HCT116 (cell line): ENCODE data around the gene THOC6. TPM values are rescaled to one million over a fixed set of nuclear protein-coding genes. Genes with fewer than 3 reads are reported as not detected.

Experiments used
- ATAC-seq: fragments of 200-7000 bp; cut with Tn5 transposase; 2 replicates; pipeline ENCODE4 v1.9.1; 2020; ENCODE audit warnings: mild to moderate bottlenecking, moderate library complexity
- BruUV-seq: library from RNA; stranded (reverse); fragments of 400-500 nt; replicated peaks from 2 replicates; lab custom pipeline; 2021; lab: Mats Ljungman, UMichigan
- CTCF ChIA-PET: fragments of 300-600 bp; sonication (Branson Sonifier 250); formaldehyde crosslinking; loops from one replicate; lab custom pipeline; 2021; ENCODE audit warnings: antibody characterized with exemption; lab: Charles Lee
- POLR2A ChIA-PET: fragments of 300-600, 350-600 bp; sonication (Branson Sonifier 250); formaldehyde crosslinking; loops from one replicate; lab custom pipeline; 2021; ENCODE audit warnings: antibody characterized with exemption; lab: Charles Lee
- RAD21 ChIA-PET, 2 experiments: fragments of 300-600 bp; sonication (Branson Sonifier 250); formaldehyde crosslinking; loops; one replicate each; lab custom pipeline; 2023; ENCODE audit warnings: low total read pairs in 2 of 2; ENCODE audit not compliant: uncharacterized antibody in 2 of 2, unreplicated experiment in 2 of 2, low non-redundant PET in 1 of 2; lab: Charles Lee
- DNase-seq: peaks from one replicate; pipeline ENCODE4 v3.0.0-alpha.2; 2010; ENCODE audit warnings: low read depth, low spot score
- H2AFZ ChIP-seq: fragments of 200-600 bp; shearing (Covaris generic), sonication (generic); 2 replicates; pipeline ENCODE4 v1.6.1; 2017; ENCODE audit warnings: low read depth, mixed run types, mixed read lengths, antibody characterized with exemption, low read length; ENCODE audit not compliant: poor library complexity, severe bottlenecking
- H3K27ac ChIP-seq: 2 replicates; pipeline ENCODE4 v1.5.1; 2012; ENCODE audit warnings: low read depth, low read length
- H3K27me3 ChIP-seq: fragments of 200-600 bp; sonication (generic); 2 replicates; pipeline ENCODE4 v1.6.1; 2016; ENCODE audit warnings: mixed run types, low read length, mixed read lengths; ENCODE audit not compliant: insufficient read depth
- H3K36me3 ChIP-seq, 2 experiments: fragments of 200-500 bp in 1 of 2; fragments of 200-600 bp in 1 of 2; sonication (Bioruptor generic) in 1 of 2; sonication (generic) in 1 of 2; 2 replicates each; pipeline versions ENCODE4 v1.5.1 to v1.6.1; 2014 to 2016; ENCODE audit warnings: low read length in 2 of 2, inconsistent platforms in 1 of 2, mixed read lengths in 1 of 2, mixed run types in 1 of 2; ENCODE audit not compliant: insufficient read depth in 2 of 2, control insufficient read depth in 1 of 2
- H3K4me1 ChIP-seq, 2 experiments: fragments of 200-600 bp in 1 of 2; sonication (generic) in 1 of 2; 2 replicates each; pipeline versions ENCODE4 v1.5.1 to v1.6.1; 2012 to 2017; ENCODE audit warnings: low read length in 2 of 2, inconsistent platforms in 1 of 2, mild to moderate bottlenecking in 1 of 2, mixed read lengths in 1 of 2, mixed run types in 1 of 2, moderate library complexity in 1 of 2; ENCODE audit not compliant: insufficient read depth in 2 of 2, control insufficient read depth in 1 of 2
- H3K4me2 ChIP-seq: fragments of 200-600 bp; sonication (generic); 2 replicates; pipeline ENCODE4 v1.6.1; 2017; ENCODE audit warnings: mixed run types, low read length, mixed read lengths
- H3K4me3 ChIP-seq, 2 experiments: fragments of 200-600 bp in 1 of 2; sonication (generic) in 1 of 2; replicated peaks in 1 of 2; 2 replicates each; pipeline ENCODE4 v1.5.1; 2011 to 2016; ENCODE audit warnings: low read length in 2 of 2, control low read depth in 1 of 2, low read depth in 1 of 2, mild to moderate bottlenecking in 1 of 2, mixed read lengths in 1 of 2, mixed run types in 1 of 2
- H3K79me2 ChIP-seq: fragments of 200-600 bp; sonication (generic); 2 replicates; pipeline ENCODE4 v1.6.1; 2017; ENCODE audit warnings: mild to moderate bottlenecking, mixed run types, low read length, moderate library complexity, mixed read lengths; ENCODE audit not compliant: insufficient read depth
- H3K9ac ChIP-seq: fragments of 200-600 bp; sonication (generic); 2 replicates; pipeline ENCODE4 v1.6.1; 2016; ENCODE audit warnings: low read length, mixed read lengths
- H3K9me2 ChIP-seq: fragments of 200-600 bp; sonication (generic), shearing (Covaris generic); 2 replicates; pipeline ENCODE4 v1.6.1; 2017; ENCODE audit warnings: mixed run types, mild to moderate bottlenecking, moderate library complexity; ENCODE audit not compliant: insufficient read depth
- H3K9me3 ChIP-seq, 2 experiments: fragments of 200-500 bp in 1 of 2; fragments of 200-600 bp in 1 of 2; sonication (Bioruptor generic) in 1 of 2; sonication (generic) in 1 of 2; 2 replicates each; pipeline ENCODE4 v1.6.1; 2014 to 2017; ENCODE audit warnings: low read length in 2 of 2, mixed read lengths in 2 of 2, inconsistent platforms in 1 of 2, low read depth in 1 of 2, mild to moderate bottlenecking in 1 of 2, mixed run types in 1 of 2, moderate library complexity in 1 of 2; ENCODE audit not compliant: control insufficient read depth in 1 of 2, insufficient read depth in 1 of 2
- H4K20me1 ChIP-seq: fragments of 200-600 bp; sonication (generic), shearing (Covaris generic); 2 replicates; pipeline ENCODE4 v1.6.1; 2017; ENCODE audit warnings: mixed run types, mild to moderate bottlenecking, moderate library complexity; ENCODE audit not compliant: insufficient read depth
- CEBPB ChIP-seq: IDR thresholded peaks from 2 replicates; pipeline ENCODE4 v1.6.1; 2012; ENCODE audit warnings: low read depth
- EGR1 ChIP-seq: IDR thresholded peaks from 2 replicates; pipeline ENCODE4 v1.6.1; 2012; ENCODE audit warnings: low read depth
- ELF1 ChIP-seq: IDR thresholded peaks from 2 replicates; pipeline ENCODE4 v1.6.1; 2012; ENCODE audit warnings: low read depth, borderline replicate concordance
- SP1 ChIP-seq: IDR thresholded peaks from 2 replicates; pipeline ENCODE4 v1.6.1; 2012; ENCODE audit warnings: low read depth
- SRF ChIP-seq: IDR thresholded peaks from 2 replicates; pipeline ENCODE4 v1.6.1; 2012; ENCODE audit warnings: low read depth
- TCF7L2 ChIP-seq: IDR thresholded peaks from 2 replicates; pipeline ENCODE4 v1.7.0; 2011; ENCODE audit warnings: borderline replicate concordance, inconsistent platforms; ENCODE audit not compliant: insufficient read depth, insufficient read length; ENCODE audit errors: extremely low read depth
- YY1 ChIP-seq: IDR thresholded peaks from 2 replicates; pipeline ENCODE4 v1.6.1; 2011; ENCODE audit warnings: low read length, low read depth, moderate library complexity, mild to moderate bottlenecking; ENCODE audit not compliant: insufficient replicate concordance; ENCODE audit errors: extremely low read depth
- ZFX ChIP-seq: fragments of 450-650 bp; IDR thresholded peaks from 2 replicates; pipeline ENCODE4 v1.6.1; 2017
- ZNF274 ChIP-seq: fragments of 200-500 bp; sonication (Bioruptor generic); IDR thresholded peaks from 2 replicates; pipeline ENCODE4 v1.6.1; 2014; ENCODE audit warnings: mild to moderate bottlenecking, low read depth, low read length, inconsistent platforms
- intact Hi-C: fragments of 100-400 bp; cut with micrococcal nuclease; formaldehyde crosslinking; loops from 2 replicates; pipeline ENCODE4 v1.10.0; 2022
- total RNA-seq: library from RNA; stranded (reverse); gene quantifications from one replicate; pipeline ENCODE4 v1.2.1, GENCODE V29; 2021; ENCODE audit not compliant: unreplicated experiment
- TF ChIP-seq, protein P1 (sequence below), 3 experiments: fragments of 200-600 bp in 1 of 3; sonication (generic) in 1 of 3; IDR thresholded peaks in 2 of 3; conservative IDR thresholded peaks in 1 of 3; 2 replicates each; pipeline ENCODE4 v1.5.1; 2012 to 2017; ENCODE audit warnings: low read depth in 2 of 3, low read length in 2 of 3, antibody characterized with exemption in 1 of 3, borderline replicate concordance in 1 of 3, control low read depth in 1 of 3, mild to moderate bottlenecking in 1 of 3, mixed read lengths in 1 of 3, mixed run types in 1 of 3, moderate library complexity in 1 of 3; ENCODE audit not compliant: insufficient read depth in 1 of 3

THOC6 gene
- total RNA-seq, 1 experiment from 2014 or later, result 62.9 TPM

DNA sequence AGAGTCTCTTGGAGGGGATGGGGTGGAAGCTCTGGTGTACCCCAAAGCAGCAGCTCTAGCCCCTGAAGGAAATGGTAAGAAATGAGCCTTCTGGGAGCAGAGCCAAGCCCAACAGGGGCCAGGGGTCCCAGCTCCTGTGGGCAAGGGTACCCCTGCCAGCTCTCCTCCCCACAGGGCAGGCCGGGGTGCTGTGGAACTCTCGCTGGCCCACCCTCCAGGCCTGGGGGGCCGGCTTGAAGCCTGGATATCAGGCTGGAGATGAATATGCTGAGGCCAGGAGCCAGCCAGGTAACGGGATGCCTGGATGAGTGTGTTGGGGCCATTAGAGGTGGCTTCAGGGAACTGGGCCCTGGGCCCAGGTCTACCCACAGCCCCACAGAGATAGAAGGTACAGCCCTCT lies 23.3 kb upstream of the THOC6 start:
- DNase-seq (no peak), ATAC-seq (no peak)
- ChIA-PET CTCF (interaction anchor here (1.3 kb wide), 1 partner anchor 27 kb away, joined by 6 read pairs; no protein-coding TSS in a partner anchor), POLR2A (interaction anchor here (11.4 kb wide), 1 partner anchor 21 kb away, joined by 188 read pairs; the partner anchor contains the start of genes CLDN6, HCFC1R1, THOC6 and TNFRSF12A), RAD21 (no interaction called here)
- Histone ChIP-seq H3K27ac (no peak overlapping the region), H3K9me2 (no peaks in the 10 kb centered on the region), H3K9ac (no peak overlapping the region), H3K79me2 (no peaks in the 10 kb centered on the region), H3K4me3 (no peak overlapping the region), H4K20me1 (no peaks in the 10 kb centered on the region), H2AFZ (no peak overlapping the region), H3K27me3 (no peaks in the 10 kb centered on the region), H3K36me3 (no peaks in the 10 kb centered on the region), H3K4me1 (peaks cover 3 to 17% of the 10 kb centered on the region in 2 experiments; a peak in 3 of 4 replicates), H3K9me3 (no peaks in the 10 kb centered on the region), H3K4me2 (no peak overlapping the region)
- BruUV-seq, result no TSS peak
- TF ChIP-seq ZNF274, result no peak
- no peak for TF ChIP-seq SP1
- TF ChIP-seq CEBPB, result no peak
- no peak for TF ChIP-seq YY1
- no peak for TF ChIP-seq TCF7L2
- no peak for TF ChIP-seq ZFX
- TF ChIP-seq, protein P1, sequence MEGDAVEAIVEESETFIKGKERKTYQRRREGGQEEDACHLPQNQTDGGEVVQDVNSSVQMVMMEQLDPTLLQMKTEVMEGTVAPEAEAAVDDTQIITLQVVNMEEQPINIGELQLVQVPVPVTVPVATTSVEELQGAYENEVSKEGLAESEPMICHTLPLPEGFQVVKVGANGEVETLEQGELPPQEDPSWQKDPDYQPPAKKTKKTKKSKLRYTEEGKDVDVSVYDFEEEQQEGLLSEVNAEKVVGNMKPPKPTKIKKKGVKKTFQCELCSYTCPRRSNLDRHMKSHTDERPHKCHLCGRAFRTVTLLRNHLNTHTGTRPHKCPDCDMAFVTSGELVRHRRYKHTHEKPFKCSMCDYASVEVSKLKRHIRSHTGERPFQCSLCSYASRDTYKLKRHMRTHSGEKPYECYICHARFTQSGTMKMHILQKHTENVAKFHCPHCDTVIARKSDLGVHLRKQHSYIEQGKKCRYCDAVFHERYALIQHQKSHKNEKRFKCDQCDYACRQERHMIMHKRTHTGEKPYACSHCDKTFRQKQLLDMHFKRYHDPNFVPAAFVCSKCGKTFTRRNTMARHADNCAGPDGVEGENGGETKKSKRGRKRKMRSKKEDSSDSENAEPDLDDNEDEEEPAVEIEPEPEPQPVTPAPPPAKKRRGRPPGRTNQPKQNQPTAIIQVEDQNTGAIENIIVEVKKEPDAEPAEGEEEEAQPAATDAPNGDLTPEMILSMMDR (IDR thresholded peaks at IDR 0.05 in 2 of 3, conservative IDR thresholded peaks at IDR 0.05 in 1 of 3; ENCODE audit: borderline replicate concordance in 1 of 3, insufficient read depth in 1 of 3, low read depth in 2 of 3, low read length in 2 of 3), result no peak
- TF ChIP-seq ELF1, result no peak
- no peak for TF ChIP-seq SRF
- TF ChIP-seq EGR1, result no peak
- intact Hi-C loops, result no loop called here
